GM23338 (cell line): ENCODE measurements around the gene FOXL2.

Experiments used
- CREB1 ChIP-seq: fragments of 250-450 bp; sonication (Bioruptor Pico); IDR thresholded peaks from 2 replicates; pipeline ENCODE4 v1.5.0; 2020; ENCODE audit warnings: low read depth, mild to moderate bottlenecking, moderate library complexity
- EZH2 ChIP-seq: fragments of 200-600 bp; sonication (generic); IDR thresholded peaks from one replicate; pipeline ENCODE4 v1.8.0; 2017; ENCODE audit warnings: antibody characterized with exemption, mild to moderate bottlenecking, low read depth; ENCODE audit not compliant: unreplicated experiment
- EZH2phosphoT487 ChIP-seq: fragments of 200-600 bp; sonication (generic); IDR thresholded peaks from one replicate; pipeline ENCODE4 v1.8.1; 2018; ENCODE audit warnings: antibody characterized with exemption; ENCODE audit not compliant: unreplicated experiment
- JUNB ChIP-seq: IDR thresholded peaks from one replicate; pipeline ENCODE4 v1.6.1; 2016; ENCODE audit warnings: antibody characterized with exemption; ENCODE audit not compliant: unreplicated experiment
- NANOG ChIP-seq: IDR thresholded peaks from 2 replicates; pipeline ENCODE4 v1.6.1; 2016; ENCODE audit warnings: antibody characterized with exemption, borderline replicate concordance
- POLR2AphosphoS5 ChIP-seq: IDR thresholded peaks from 2 replicates; pipeline ENCODE4 v1.6.1; 2016; ENCODE audit warnings: antibody characterized with exemption, low read depth
- TF ChIP-seq, protein P1 (sequence below), 2 experiments: fragments of 200-600 bp in 1 of 2; sonication (generic) in 1 of 2; conservative IDR thresholded peaks; 2 replicates each; pipeline versions ENCODE4 v1.5.1 to v1.6.1; 2016 to 2017; ENCODE audit warnings: antibody characterized with exemption in 2 of 2, low read depth in 2 of 2, mild to moderate bottlenecking in 2 of 2, moderate library complexity in 1 of 2
- TF ChIP-seq, protein P2 (sequence below): IDR thresholded peaks from one replicate; pipeline ENCODE4 v1.6.1; 2018; ENCODE audit warnings: antibody characterized with exemption; ENCODE audit not compliant: unreplicated experiment
- TF ChIP-seq, protein P3 (sequence below): IDR thresholded peaks from 2 replicates; pipeline ENCODE4 v1.6.1; 2016; ENCODE audit warnings: antibody characterized with exemption

DNA sequence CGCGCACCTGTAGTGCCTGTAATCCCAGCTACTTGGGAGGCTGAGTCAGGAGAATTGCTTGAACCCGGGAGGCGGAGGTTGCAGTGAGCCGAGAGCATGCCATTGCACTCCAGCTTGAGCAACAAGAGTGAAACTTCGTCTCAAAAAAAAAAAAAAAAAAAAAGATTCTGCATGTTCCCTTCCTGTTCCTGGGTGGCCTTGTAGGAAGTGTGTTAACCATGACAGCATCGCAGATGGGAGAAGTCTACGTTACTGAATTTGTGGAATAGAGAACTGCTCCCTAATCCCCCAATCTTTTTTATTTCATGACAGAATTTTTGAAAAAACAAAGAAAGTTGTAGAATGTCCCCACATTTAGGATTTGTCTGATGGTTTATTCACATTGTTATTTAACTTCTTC is 45.4 kb downstream of the FOXL2 start:
- TF ChIP-seq POLR2AphosphoS5 (no peak), JUNB (no peak), EZH2 (no peak), EZH2phosphoT487 (no peak), CREB1 (CRISPR knock-in tag) (no peak), NANOG (no peak)
- TF ChIP-seq, protein P1, sequence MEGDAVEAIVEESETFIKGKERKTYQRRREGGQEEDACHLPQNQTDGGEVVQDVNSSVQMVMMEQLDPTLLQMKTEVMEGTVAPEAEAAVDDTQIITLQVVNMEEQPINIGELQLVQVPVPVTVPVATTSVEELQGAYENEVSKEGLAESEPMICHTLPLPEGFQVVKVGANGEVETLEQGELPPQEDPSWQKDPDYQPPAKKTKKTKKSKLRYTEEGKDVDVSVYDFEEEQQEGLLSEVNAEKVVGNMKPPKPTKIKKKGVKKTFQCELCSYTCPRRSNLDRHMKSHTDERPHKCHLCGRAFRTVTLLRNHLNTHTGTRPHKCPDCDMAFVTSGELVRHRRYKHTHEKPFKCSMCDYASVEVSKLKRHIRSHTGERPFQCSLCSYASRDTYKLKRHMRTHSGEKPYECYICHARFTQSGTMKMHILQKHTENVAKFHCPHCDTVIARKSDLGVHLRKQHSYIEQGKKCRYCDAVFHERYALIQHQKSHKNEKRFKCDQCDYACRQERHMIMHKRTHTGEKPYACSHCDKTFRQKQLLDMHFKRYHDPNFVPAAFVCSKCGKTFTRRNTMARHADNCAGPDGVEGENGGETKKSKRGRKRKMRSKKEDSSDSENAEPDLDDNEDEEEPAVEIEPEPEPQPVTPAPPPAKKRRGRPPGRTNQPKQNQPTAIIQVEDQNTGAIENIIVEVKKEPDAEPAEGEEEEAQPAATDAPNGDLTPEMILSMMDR (conservative IDR thresholded peaks at IDR 0.05; ENCODE audit: low read depth in 2 of 2) = no peak
- TF ChIP-seq, protein P2, sequence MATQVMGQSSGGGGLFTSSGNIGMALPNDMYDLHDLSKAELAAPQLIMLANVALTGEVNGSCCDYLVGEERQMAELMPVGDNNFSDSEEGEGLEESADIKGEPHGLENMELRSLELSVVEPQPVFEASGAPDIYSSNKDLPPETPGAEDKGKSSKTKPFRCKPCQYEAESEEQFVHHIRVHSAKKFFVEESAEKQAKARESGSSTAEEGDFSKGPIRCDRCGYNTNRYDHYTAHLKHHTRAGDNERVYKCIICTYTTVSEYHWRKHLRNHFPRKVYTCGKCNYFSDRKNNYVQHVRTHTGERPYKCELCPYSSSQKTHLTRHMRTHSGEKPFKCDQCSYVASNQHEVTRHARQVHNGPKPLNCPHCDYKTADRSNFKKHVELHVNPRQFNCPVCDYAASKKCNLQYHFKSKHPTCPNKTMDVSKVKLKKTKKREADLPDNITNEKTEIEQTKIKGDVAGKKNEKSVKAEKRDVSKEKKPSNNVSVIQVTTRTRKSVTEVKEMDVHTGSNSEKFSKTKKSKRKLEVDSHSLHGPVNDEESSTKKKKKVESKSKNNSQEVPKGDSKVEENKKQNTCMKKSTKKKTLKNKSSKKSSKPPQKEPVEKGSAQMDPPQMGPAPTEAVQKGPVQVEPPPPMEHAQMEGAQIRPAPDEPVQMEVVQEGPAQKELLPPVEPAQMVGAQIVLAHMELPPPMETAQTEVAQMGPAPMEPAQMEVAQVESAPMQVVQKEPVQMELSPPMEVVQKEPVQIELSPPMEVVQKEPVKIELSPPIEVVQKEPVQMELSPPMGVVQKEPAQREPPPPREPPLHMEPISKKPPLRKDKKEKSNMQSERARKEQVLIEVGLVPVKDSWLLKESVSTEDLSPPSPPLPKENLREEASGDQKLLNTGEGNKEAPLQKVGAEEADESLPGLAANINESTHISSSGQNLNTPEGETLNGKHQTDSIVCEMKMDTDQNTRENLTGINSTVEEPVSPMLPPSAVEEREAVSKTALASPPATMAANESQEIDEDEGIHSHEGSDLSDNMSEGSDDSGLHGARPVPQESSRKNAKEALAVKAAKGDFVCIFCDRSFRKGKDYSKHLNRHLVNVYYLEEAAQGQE = no peak
- TF ChIP-seq, protein P3, sequence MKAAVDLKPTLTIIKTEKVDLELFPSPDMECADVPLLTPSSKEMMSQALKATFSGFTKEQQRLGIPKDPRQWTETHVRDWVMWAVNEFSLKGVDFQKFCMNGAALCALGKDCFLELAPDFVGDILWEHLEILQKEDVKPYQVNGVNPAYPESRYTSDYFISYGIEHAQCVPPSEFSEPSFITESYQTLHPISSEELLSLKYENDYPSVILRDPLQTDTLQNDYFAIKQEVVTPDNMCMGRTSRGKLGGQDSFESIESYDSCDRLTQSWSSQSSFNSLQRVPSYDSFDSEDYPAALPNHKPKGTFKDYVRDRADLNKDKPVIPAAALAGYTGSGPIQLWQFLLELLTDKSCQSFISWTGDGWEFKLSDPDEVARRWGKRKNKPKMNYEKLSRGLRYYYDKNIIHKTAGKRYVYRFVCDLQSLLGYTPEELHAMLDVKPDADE = no peak
